NCI-H345 (cell line): Measurements from ENCODE around the gene P4HA1.
A peak's percentile ranks its signal among the peaks of the same experiment; 100 is the strongest.
"Not testable (repeated sequence)": the region's sequence is repeated elsewhere in the genome, so short reads cannot be mapped to it uniquely, and the experiment has no call there.

Source experiments
- DNase-seq: peaks from one replicate; lab custom pipeline; 2025; lab: John Stamatoyannopoulos, UW

P4HA1 gene

GRCh38 chr10:73043319-73043718 is 53.3 kb downstream of the P4HA1 start:
- DNase-seq = no peak

- DNase-seq = no peak
These were observed 54.5 kb downstream of the P4HA1 start for GRCh38 chr10:73042130-73042529.

GRCh38 chr10:73039635-73040034 is 57.0 kb downstream of the P4HA1 start:
- DNase-seq = no peak

GRCh38 chr10:73036285-73036684 is 60.4 kb downstream of the P4HA1 start:
- not testable (repeated sequence) for DNase-seq

- no peak for DNase-seq
These were observed 64.1 kb downstream of the P4HA1 start for GRCh38 chr10:73032536-73032935.

- not testable (repeated sequence) for DNase-seq
These were observed 70.0 kb downstream of the P4HA1 start for GRCh38 chr10:73026623-73027022.

GRCh38 chr10:73023455-73024070 is 73.1 kb downstream of the P4HA1 start:
- DNase-seq = not testable (repeated sequence)

GRCh38 chr10:73022961-73023360 is 73.7 kb downstream of the P4HA1 start:
- not testable (repeated sequence) for DNase-seq

GRCh38 chr10:73021538-73022164 is 75.0 kb downstream of the P4HA1 start:
- DNase-seq = not testable (repeated sequence)

- no peak for DNase-seq
These were observed 75.6 kb downstream of the P4HA1 start for GRCh38 chr10:73021050-73021449.

- no peak for DNase-seq
These were observed 77.6 kb downstream of the P4HA1 start for GRCh38 chr10:73019100-73019499.

GRCh38 chr10:73018632-73019031 is 78.0 kb downstream of the P4HA1 start:
- no peak for DNase-seq

- no peak for DNase-seq
These were observed 78.6 kb downstream of the P4HA1 start for GRCh38 chr10:73017955-73018480.

- DNase-seq = no peak
These were observed 80.9 kb downstream of the P4HA1 start for GRCh38 chr10:73015779-73016178.

GRCh38 chr10:73003822-73004221 is 92.8 kb downstream of the P4HA1 start:
- no peak for DNase-seq

GRCh38 chr10:73000973-73001372 is 95.7 kb downstream of the P4HA1 start:
- no peak for DNase-seq

GRCh38 chr10:72997099-72997498 is 99.6 kb downstream of the P4HA1 start:
- DNase-seq = no peak

- not testable (repeated sequence) for DNase-seq
These were observed 101.2 kb downstream of the P4HA1 start for GRCh38 chr10:72995459-72995858.

GRCh38 chr10:72989771-72990170 is 106.9 kb downstream of the P4HA1 start:
- DNase-seq = not testable (repeated sequence)

GRCh38 chr10:72984618-72985017 is 112.0 kb downstream of the P4HA1 start:
- DNase-seq = not testable (repeated sequence)

- DNase-seq = peak; percentile 17
These were observed 114.7 kb downstream of the P4HA1 start for GRCh38 chr10:72981882-72982529.

- DNase-seq = no peak
These were observed 115.4 kb downstream of the P4HA1 start for GRCh38 chr10:72981028-72981881.
